ENCODE data around the gene SFMBT1.

DNA sequence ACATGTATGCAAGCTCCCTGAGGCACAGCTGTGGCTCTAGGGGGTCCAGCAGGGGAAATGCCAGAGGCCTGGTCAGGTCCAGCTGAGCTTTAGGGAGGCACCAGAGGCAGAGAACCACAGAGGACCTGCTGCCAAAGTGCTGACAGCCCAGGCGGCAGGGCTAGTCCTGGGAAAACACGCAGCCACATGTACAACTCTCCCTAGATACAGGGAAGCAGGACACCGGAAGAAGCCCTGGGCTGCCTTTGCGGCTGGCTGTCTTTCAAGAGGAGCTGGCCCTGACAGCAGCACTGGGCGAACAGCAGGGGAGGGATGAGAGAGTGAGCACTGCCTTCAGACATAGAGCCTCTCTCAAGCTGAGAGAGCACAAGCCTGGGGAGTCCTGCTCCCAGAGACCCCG lies 43.6 kb upstream of the SFMBT1 start:
- TF ChIP-seq, protein P1, sequence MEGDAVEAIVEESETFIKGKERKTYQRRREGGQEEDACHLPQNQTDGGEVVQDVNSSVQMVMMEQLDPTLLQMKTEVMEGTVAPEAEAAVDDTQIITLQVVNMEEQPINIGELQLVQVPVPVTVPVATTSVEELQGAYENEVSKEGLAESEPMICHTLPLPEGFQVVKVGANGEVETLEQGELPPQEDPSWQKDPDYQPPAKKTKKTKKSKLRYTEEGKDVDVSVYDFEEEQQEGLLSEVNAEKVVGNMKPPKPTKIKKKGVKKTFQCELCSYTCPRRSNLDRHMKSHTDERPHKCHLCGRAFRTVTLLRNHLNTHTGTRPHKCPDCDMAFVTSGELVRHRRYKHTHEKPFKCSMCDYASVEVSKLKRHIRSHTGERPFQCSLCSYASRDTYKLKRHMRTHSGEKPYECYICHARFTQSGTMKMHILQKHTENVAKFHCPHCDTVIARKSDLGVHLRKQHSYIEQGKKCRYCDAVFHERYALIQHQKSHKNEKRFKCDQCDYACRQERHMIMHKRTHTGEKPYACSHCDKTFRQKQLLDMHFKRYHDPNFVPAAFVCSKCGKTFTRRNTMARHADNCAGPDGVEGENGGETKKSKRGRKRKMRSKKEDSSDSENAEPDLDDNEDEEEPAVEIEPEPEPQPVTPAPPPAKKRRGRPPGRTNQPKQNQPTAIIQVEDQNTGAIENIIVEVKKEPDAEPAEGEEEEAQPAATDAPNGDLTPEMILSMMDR (IDR thresholded peaks at IDR 0.05): no peak
- TF ChIP-seq POLR2A (IDR thresholded peaks at IDR 0.05): no peak
